ENCODE data around the gene APOLD1.

APOLD1 gene

GRCh38 chr12:12791756-12792369 is 6.4 kb downstream of the APOLD1 start:
- Histone ChIP-seq H3K27ac (ENCODE audit: insufficient read depth in 1 of 2, low read depth in 1 of 2, low read length in 2 of 2, poor library complexity in 1 of 2, severe bottlenecking in 2 of 2) (no peak overlapping the region), H3K4me1 (ENCODE audit: control extremely low read depth in 1 of 4, control insufficient read depth in 4 of 4, insufficient read depth in 4 of 4, low read length in 3 of 4) (peaks cover 0 to 10% (median 8%) of the 10 kb centered on the region in 4 experiments), H3K27me3 (replicated peaks in 2 of 5; ENCODE audit: control insufficient read depth in 4 of 5, insufficient read depth in 5 of 5, low read length in 4 of 5) (no peaks in the 10 kb centered on the region), H3K4me3 (ENCODE audit: control insufficient read depth in 1 of 7, extremely low read depth in 1 of 7, insufficient read depth in 4 of 7, low read depth in 2 of 7, low read length in 6 of 7) (no peak overlapping the region), H3K36me3 (ENCODE audit: control insufficient read depth in 4 of 4, insufficient read depth in 4 of 4, low read length in 3 of 4) (no peaks in the 10 kb centered on the region), H3K9me3 (ENCODE audit: control extremely low read depth in 1 of 5, control insufficient read depth in 4 of 5, insufficient read depth in 2 of 5, low read depth in 1 of 5, low read length in 4 of 5) (no peaks in the 10 kb centered on the region)
- CTCF ChIA-PET = interaction anchor here (1.2 kb wide), 1 partner anchor 414 kb away, joined by 3 read pairs; no protein-coding TSS in a partner anchor
- WGBS (ENCODE audit: insufficient coverage) = 87% methylated on average over 6 of the region's 7 CpGs
- POLR2A ChIA-PET = no interaction called here
- no peak for DNase-seq

GRCh38 chr12:12792421-12792820 is 7.0 kb downstream of the APOLD1 start:
- no peak for DNase-seq
- CTCF ChIA-PET = interaction anchor here (1.1 to 1.2 kb wide), 3 partner anchors 45 to 413 kb away, joined by 3 read pairs; no protein-coding TSS in a partner anchor
- 100% methylated on average over 3 of the region's 6 CpGs for WGBS (ENCODE audit: insufficient coverage)
- POLR2A ChIA-PET = no interaction called here
- Histone ChIP-seq H3K27ac (ENCODE audit: insufficient read depth in 1 of 2, low read depth in 1 of 2, low read length in 2 of 2, poor library complexity in 1 of 2, severe bottlenecking in 2 of 2) (no peak overlapping the region), H3K4me1 (ENCODE audit: control extremely low read depth in 1 of 4, control insufficient read depth in 4 of 4, insufficient read depth in 4 of 4, low read length in 3 of 4) (peaks cover 0 to 6% (median 2%) of the 10 kb centered on the region in 4 experiments), H3K4me3 (ENCODE audit: control insufficient read depth in 1 of 7, extremely low read depth in 1 of 7, insufficient read depth in 4 of 7, low read depth in 2 of 7, low read length in 6 of 7) (no peak overlapping the region), H3K36me3 (ENCODE audit: control insufficient read depth in 4 of 4, insufficient read depth in 4 of 4, low read length in 3 of 4) (no peaks in the 10 kb centered on the region), H3K27me3 (replicated peaks in 2 of 5; ENCODE audit: control insufficient read depth in 4 of 5, insufficient read depth in 5 of 5, low read length in 4 of 5) (no peaks in the 10 kb centered on the region), H3K9me3 (ENCODE audit: control extremely low read depth in 1 of 5, control insufficient read depth in 4 of 5, insufficient read depth in 2 of 5, low read depth in 1 of 5, low read length in 4 of 5) (no peaks in the 10 kb centered on the region)

- ChIA-PET CTCF (no interaction called here), POLR2A (interaction anchor here (0.7 kb wide), 1 partner anchor 10 kb away, joined by 3 read pairs; no protein-coding TSS in a partner anchor)
- no peak for DNase-seq
- Histone ChIP-seq H3K9me3 (ENCODE audit: control extremely low read depth in 1 of 5, control insufficient read depth in 4 of 5, insufficient read depth in 2 of 5, low read depth in 1 of 5, low read length in 4 of 5) (no peaks in the 10 kb centered on the region), H3K4me1 (ENCODE audit: control extremely low read depth in 1 of 4, control insufficient read depth in 4 of 4, insufficient read depth in 4 of 4, low read length in 3 of 4) (no peaks in the 10 kb centered on the region), H3K27me3 (replicated peaks in 2 of 5; ENCODE audit: control insufficient read depth in 4 of 5, insufficient read depth in 5 of 5, low read length in 4 of 5) (no peaks in the 10 kb centered on the region), H3K27ac (ENCODE audit: insufficient read depth in 1 of 2, low read depth in 1 of 2, low read length in 2 of 2, poor library complexity in 1 of 2, severe bottlenecking in 2 of 2) (no peak overlapping the region), H3K36me3 (ENCODE audit: control insufficient read depth in 4 of 4, insufficient read depth in 4 of 4, low read length in 3 of 4) (no peaks in the 10 kb centered on the region), H3K4me3 (ENCODE audit: control insufficient read depth in 1 of 7, extremely low read depth in 1 of 7, insufficient read depth in 4 of 7, low read depth in 2 of 7, low read length in 6 of 7) (no peak overlapping the region)
- 100% methylated on average over 2 of the region's 2 CpGs for WGBS (ENCODE audit: insufficient coverage)
These were observed 9.2 kb downstream of the APOLD1 start for GRCh38 chr12:12794686-12795085.

DNA sequence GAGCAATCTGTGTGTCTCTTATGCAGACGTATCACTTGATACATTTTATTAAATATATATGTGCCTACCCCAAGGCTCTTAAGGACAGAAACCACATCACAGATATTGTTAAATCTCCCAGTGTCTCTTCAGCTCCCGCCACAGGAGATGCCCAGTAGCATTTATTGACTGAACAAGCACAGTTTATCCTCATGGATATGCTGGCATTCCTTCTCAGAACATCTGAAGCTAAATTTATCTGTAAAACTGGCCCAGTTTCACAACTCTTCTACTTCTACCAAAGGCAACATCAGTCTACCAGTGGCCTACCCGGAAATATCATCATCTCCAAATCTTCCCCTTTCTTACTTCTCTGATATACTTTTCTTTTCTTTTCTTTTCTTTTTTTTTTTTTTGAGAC is 10.7 kb downstream of the APOLD1 start:
- H3K4me3 ChIP-seq (ENCODE audit: control insufficient read depth in 1 of 7, extremely low read depth in 1 of 7, insufficient read depth in 4 of 7, low read depth in 2 of 7, low read length in 6 of 7) = no peak overlapping the region
- no peak for DNase-seq
- H3K4me1 ChIP-seq (ENCODE audit: control extremely low read depth in 1 of 4, control insufficient read depth in 4 of 4, insufficient read depth in 4 of 4, low read length in 3 of 4) = no peaks in the 10 kb centered on the region
- no peak overlapping the region for H3K27ac ChIP-seq (ENCODE audit: insufficient read depth in 1 of 2, low read depth in 1 of 2, low read length in 2 of 2, poor library complexity in 1 of 2, severe bottlenecking in 2 of 2)
- H3K27me3 ChIP-seq (replicated peaks in 2 of 5; ENCODE audit: control insufficient read depth in 4 of 5, insufficient read depth in 5 of 5, low read length in 4 of 5) = no peaks in the 10 kb centered on the region
- WGBS (ENCODE audit: insufficient coverage) = 80% methylated on average over 2 of the region's 3 CpGs
- ChIA-PET CTCF (interaction anchor here (2.6 kb wide), 1 partner anchor 8 kb away, joined by 12 read pairs; no protein-coding TSS in a partner anchor), POLR2A (no interaction called here)
- no peaks in the 10 kb centered on the region for H3K36me3 ChIP-seq (ENCODE audit: control insufficient read depth in 4 of 4, insufficient read depth in 4 of 4, low read length in 3 of 4)
- H3K9me3 ChIP-seq (ENCODE audit: control extremely low read depth in 1 of 5, control insufficient read depth in 4 of 5, insufficient read depth in 2 of 5, low read depth in 1 of 5, low read length in 4 of 5) = no peaks in the 10 kb centered on the region

DNA sequence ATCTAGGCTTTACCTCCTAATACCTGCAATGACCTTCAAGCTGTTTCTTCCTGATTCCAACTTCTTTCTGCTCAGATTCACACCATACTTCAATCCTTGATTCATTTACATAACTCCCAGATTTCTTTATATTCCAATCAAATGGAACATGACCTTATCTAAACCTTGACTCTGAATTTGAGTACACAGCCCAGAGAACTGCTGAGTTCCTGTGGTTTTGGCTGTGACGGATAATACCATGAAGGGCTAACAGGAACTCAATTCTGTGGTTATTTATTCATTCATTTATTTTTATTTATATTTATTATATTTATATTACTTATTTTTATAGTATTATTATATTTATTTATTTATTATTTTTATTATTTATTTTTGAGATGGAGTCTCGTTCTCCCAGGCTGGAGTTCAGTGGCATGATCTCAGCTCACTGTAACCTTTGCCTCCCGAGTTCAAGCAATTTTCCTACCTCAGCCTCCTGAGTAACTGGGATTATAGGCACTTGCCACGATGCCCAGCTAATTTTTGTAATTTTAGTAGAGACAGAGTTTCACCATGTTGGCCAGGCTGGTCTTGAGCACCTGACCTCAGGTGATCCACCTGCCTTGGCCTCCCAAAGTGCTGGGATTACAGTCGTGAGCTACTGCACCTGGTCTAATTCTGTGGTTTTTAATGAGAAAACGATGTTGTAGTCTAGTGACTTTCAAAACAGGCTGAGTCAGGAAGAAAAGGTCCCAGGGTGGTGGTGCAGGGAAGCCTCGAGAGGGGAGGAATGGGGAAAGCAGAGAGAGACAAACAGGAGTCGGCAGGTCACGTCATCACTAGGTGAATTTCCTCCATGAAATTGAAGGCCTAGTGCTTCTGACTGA is 11.7 kb downstream of the APOLD1 start:
- H3K4me1 ChIP-seq (ENCODE audit: control extremely low read depth in 1 of 4, control insufficient read depth in 4 of 4, insufficient read depth in 4 of 4, low read length in 3 of 4) = no peaks in the 10 kb centered on the region
- no peak overlapping the region for H3K4me3 ChIP-seq (ENCODE audit: control insufficient read depth in 1 of 7, extremely low read depth in 1 of 7, insufficient read depth in 4 of 7, low read depth in 2 of 7, low read length in 6 of 7)
- H3K27me3 ChIP-seq (replicated peaks in 2 of 5; ENCODE audit: control insufficient read depth in 4 of 5, insufficient read depth in 5 of 5, low read length in 4 of 5) = no peaks in the 10 kb centered on the region
- WGBS (ENCODE audit: insufficient coverage) = 92% methylated on average over 8 of the region's 9 CpGs
- POLR2A ChIA-PET = no interaction called here
- H3K27ac ChIP-seq (ENCODE audit: insufficient read depth in 1 of 2, low read depth in 1 of 2, low read length in 2 of 2, poor library complexity in 1 of 2, severe bottlenecking in 2 of 2) = no peak overlapping the region
- no peaks in the 10 kb centered on the region for H3K36me3 ChIP-seq (ENCODE audit: control insufficient read depth in 4 of 4, insufficient read depth in 4 of 4, low read length in 3 of 4)
- DNase-seq = no peak
- no peaks in the 10 kb centered on the region for H3K9me3 ChIP-seq (ENCODE audit: control extremely low read depth in 1 of 5, control insufficient read depth in 4 of 5, insufficient read depth in 2 of 5, low read depth in 1 of 5, low read length in 4 of 5)
- CTCF ChIA-PET = interaction anchor here (2.6 kb wide), 1 partner anchor 9 kb away, joined by 12 read pairs; no protein-coding TSS in a partner anchor

- ChIA-PET POLR2A (no interaction called here), CTCF (interaction anchor here (2.6 kb wide), 1 partner anchor 9 kb away, joined by 12 read pairs; no protein-coding TSS in a partner anchor)
- no peak overlapping the region for H3K4me3 ChIP-seq (ENCODE audit: control insufficient read depth in 1 of 7, extremely low read depth in 1 of 7, insufficient read depth in 4 of 7, low read depth in 2 of 7, low read length in 6 of 7)
- H3K27me3 ChIP-seq (replicated peaks in 2 of 5; ENCODE audit: control insufficient read depth in 4 of 5, insufficient read depth in 5 of 5, low read length in 4 of 5) = no peaks in the 10 kb centered on the region
- WGBS (ENCODE audit: insufficient coverage) = 100% methylated on average over 3 of the region's 3 CpGs
- H3K4me1 ChIP-seq (ENCODE audit: control extremely low read depth in 1 of 4, control insufficient read depth in 4 of 4, insufficient read depth in 4 of 4, low read length in 3 of 4) = no peaks in the 10 kb centered on the region
- H3K36me3 ChIP-seq (ENCODE audit: control insufficient read depth in 4 of 4, insufficient read depth in 4 of 4, low read length in 3 of 4) = no peaks in the 10 kb centered on the region
- no peaks in the 10 kb centered on the region for H3K9me3 ChIP-seq (ENCODE audit: control extremely low read depth in 1 of 5, control insufficient read depth in 4 of 5, insufficient read depth in 2 of 5, low read depth in 1 of 5, low read length in 4 of 5)
- no peak overlapping the region for H3K27ac ChIP-seq (ENCODE audit: insufficient read depth in 1 of 2, low read depth in 1 of 2, low read length in 2 of 2, poor library complexity in 1 of 2, severe bottlenecking in 2 of 2)
- DNase-seq = no peak
These were observed 12.3 kb downstream of the APOLD1 start for GRCh38 chr12:12797794-12798152.

DNA sequence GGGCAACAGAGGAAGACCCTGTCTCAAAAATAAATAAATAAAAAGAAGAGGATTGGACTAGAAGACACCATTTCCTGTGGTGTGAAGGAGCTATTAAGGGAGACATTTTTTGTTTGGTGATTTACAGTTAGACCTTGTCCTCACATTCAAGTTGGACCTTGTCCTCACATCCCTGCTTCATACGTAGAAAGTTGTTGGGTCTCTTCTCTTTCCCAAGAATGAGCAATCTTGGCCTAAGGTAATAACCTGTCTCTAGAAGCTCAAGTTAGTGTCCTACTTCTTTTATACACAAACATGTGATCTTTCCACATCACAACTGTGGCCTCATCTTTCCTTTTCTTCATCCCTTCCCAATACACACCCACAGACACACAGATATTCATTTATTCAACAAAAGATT is 13.0 kb downstream of the APOLD1 start:
- WGBS (ENCODE audit: insufficient coverage) = 100% methylated on average over 1 of the region's 1 CpG
- POLR2A ChIA-PET = no interaction called here

More for the DNA sequence above, 13.0 kb downstream of the APOLD1 start:
- Histone ChIP-seq H3K9me3 (ENCODE audit: control extremely low read depth in 1 of 5, control insufficient read depth in 4 of 5, insufficient read depth in 2 of 5, low read depth in 1 of 5, low read length in 4 of 5) (no peaks in the 10 kb centered on the region), H3K27ac (ENCODE audit: insufficient read depth in 1 of 2, low read depth in 1 of 2, low read length in 2 of 2, poor library complexity in 1 of 2, severe bottlenecking in 2 of 2) (no peak overlapping the region), H3K4me3 (ENCODE audit: control insufficient read depth in 1 of 7, extremely low read depth in 1 of 7, insufficient read depth in 4 of 7, low read depth in 2 of 7, low read length in 6 of 7) (no peak overlapping the region), H3K27me3 (replicated peaks in 2 of 5; ENCODE audit: control insufficient read depth in 4 of 5, insufficient read depth in 5 of 5, low read length in 4 of 5) (no peaks in the 10 kb centered on the region), H3K4me1 (ENCODE audit: control extremely low read depth in 1 of 4, control insufficient read depth in 4 of 4, insufficient read depth in 4 of 4, low read length in 3 of 4) (peaks cover 0 to 5% (median under 1%) of the 10 kb centered on the region in 4 experiments), H3K36me3 (ENCODE audit: control insufficient read depth in 4 of 4, insufficient read depth in 4 of 4, low read length in 3 of 4) (no peaks in the 10 kb centered on the region)
- CTCF ChIA-PET = interaction anchor here (2.6 kb wide), 1 partner anchor 10 kb away, joined by 12 read pairs; no protein-coding TSS in a partner anchor
- no peak for DNase-seq

All from common myeloid progenitor, CD34-positive (primary cell).